Measurements from ENCODE around the gene TMEM9B. TPM values are rescaled to one million over a fixed set of nuclear protein-coding genes. Genes with fewer than 3 reads are reported as not detected.
"Not testable (repeated sequence)": the region's sequence is repeated elsewhere in the genome, so short reads cannot be mapped to it uniquely, and the experiment has no call there.

Gene TMEM9B
- total and polyA plus RNA-seq, 2 donors: 29.7 to 57.5 TPM

DNA sequence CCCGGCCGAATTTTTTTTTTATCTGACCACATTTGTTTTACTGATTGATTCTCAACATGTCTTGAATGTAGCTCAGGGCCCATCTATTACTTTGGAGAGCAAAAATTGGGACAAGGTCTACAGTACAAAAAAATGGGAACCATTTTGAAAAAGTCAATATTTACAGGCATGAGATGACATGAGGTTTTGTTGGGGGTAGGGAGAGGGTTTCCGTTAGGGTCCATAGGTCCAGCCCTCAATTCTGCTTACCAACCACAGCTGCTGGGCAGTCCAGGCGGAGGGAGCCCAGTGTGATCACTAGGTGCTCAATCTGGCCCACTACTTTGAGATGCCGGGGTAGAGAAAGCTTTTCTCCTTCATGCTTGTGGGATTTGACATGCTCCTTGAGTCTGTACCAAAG is 21.2 kb upstream of the TMEM9B start:
- no peak overlapping the region for H3K27ac ChIP-seq (ENCODE audit: low read depth in 1 of 2, low read length in 1 of 2)
- no peaks in the 10 kb centered on the region for H3K27me3 ChIP-seq (ENCODE audit: control insufficient read depth in 2 of 2, insufficient read depth in 1 of 2, low read length in 1 of 2)
- no peak for DNase-seq (ENCODE audit: low read depth in 6 of 9, low spot score in 9 of 9)
- no peaks in the 10 kb centered on the region for H3K9me3 ChIP-seq (ENCODE audit: control insufficient read depth in 2 of 2, insufficient read depth in 1 of 2, low read length in 1 of 2)
- H3K36me3 ChIP-seq (ENCODE audit: control insufficient read depth in 2 of 2, insufficient read depth in 2 of 2, low read length in 1 of 2): no peaks in the 10 kb centered on the region
- WGBS: 96% methylated on average over 5 of the region's 5 CpGs
- H3K4me1 ChIP-seq (ENCODE audit: control insufficient read depth in 2 of 2, insufficient read depth in 2 of 2, low read length in 2 of 2): no peaks in the 10 kb centered on the region
- no peak overlapping the region for H3K4me3 ChIP-seq (ENCODE audit: low read length in 2 of 2)

GRCh38 chr11:8983552-8983951 is 19.3 kb upstream of the TMEM9B start:
- no peaks in the 10 kb centered on the region for H3K4me1 ChIP-seq (ENCODE audit: control insufficient read depth in 2 of 2, insufficient read depth in 2 of 2, low read length in 2 of 2)
- H3K27me3 ChIP-seq (ENCODE audit: control insufficient read depth in 2 of 2, insufficient read depth in 1 of 2, low read length in 1 of 2): no peaks in the 10 kb centered on the region
- H3K9me3 ChIP-seq (ENCODE audit: control insufficient read depth in 2 of 2, insufficient read depth in 1 of 2, low read length in 1 of 2): no peaks in the 10 kb centered on the region
- DNase-seq (ENCODE audit: low read depth in 6 of 9, low spot score in 9 of 9): no peak
- WGBS: 95% methylated on average over 2 of the region's 2 CpGs
- no peaks in the 10 kb centered on the region for H3K36me3 ChIP-seq (ENCODE audit: control insufficient read depth in 2 of 2, insufficient read depth in 2 of 2, low read length in 1 of 2)
- no peak overlapping the region for H3K4me3 ChIP-seq (ENCODE audit: low read length in 2 of 2)
- no peak overlapping the region for H3K27ac ChIP-seq (ENCODE audit: low read depth in 1 of 2, low read length in 1 of 2)

- 95% methylated on average over 3 of the region's 3 CpGs for WGBS
- no peaks in the 10 kb centered on the region for H3K9me3 ChIP-seq (ENCODE audit: control insufficient read depth in 2 of 2, insufficient read depth in 1 of 2, low read length in 1 of 2)
- H3K4me1 ChIP-seq (ENCODE audit: control insufficient read depth in 2 of 2, insufficient read depth in 2 of 2, low read length in 2 of 2): no peaks in the 10 kb centered on the region
Observed at GRCh38 chr11:8980485-8980884, 16.2 kb upstream of the TMEM9B start.

DNA sequence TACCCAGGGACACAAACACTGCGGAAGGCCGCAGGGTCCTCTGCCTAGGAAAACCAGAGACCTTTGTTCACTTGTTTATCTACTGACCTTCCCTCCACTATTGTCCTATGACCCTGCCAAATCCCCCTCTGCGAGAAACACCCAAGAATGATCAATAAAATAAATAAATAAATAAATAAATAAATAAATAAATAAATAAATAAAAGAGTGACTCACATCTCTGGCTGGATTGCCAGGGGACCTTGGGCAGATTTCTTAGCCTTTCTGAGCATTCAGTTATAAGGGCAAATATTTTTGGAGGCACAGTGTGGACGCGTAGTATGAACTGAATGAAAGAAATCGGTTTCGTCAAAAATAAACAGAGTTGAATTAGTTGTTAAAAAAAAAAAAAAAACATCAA is 15.1 kb upstream of the TMEM9B start:
- H3K27ac ChIP-seq (ENCODE audit: low read depth in 1 of 2, low read length in 1 of 2); H3K4me3 ChIP-seq (ENCODE audit: low read length in 2 of 2); H3K9me3 ChIP-seq (ENCODE audit: control insufficient read depth in 2 of 2, insufficient read depth in 1 of 2, low read length in 1 of 2); DNase-seq (ENCODE audit: low read depth in 6 of 9, low spot score in 9 of 9); H3K4me1 ChIP-seq (ENCODE audit: control insufficient read depth in 2 of 2, insufficient read depth in 2 of 2, low read length in 2 of 2); H3K27me3 ChIP-seq (ENCODE audit: control insufficient read depth in 2 of 2, insufficient read depth in 1 of 2, low read length in 1 of 2); H3K36me3 ChIP-seq (ENCODE audit: control insufficient read depth in 2 of 2, insufficient read depth in 2 of 2, low read length in 1 of 2): not testable (repeated sequence)
- 99% methylated on average over 5 of the region's 7 CpGs for WGBS

More at GRCh38 chr11:8980485-8980884, 16.2 kb upstream of the TMEM9B start:
- no peak overlapping the region for H3K4me3 ChIP-seq (ENCODE audit: low read length in 2 of 2)
- H3K27ac ChIP-seq (ENCODE audit: low read depth in 1 of 2, low read length in 1 of 2): no peak overlapping the region
- no peaks in the 10 kb centered on the region for H3K36me3 ChIP-seq (ENCODE audit: control insufficient read depth in 2 of 2, insufficient read depth in 2 of 2, low read length in 1 of 2)
- DNase-seq (ENCODE audit: low read depth in 6 of 9, low spot score in 9 of 9): no peak
- H3K27me3 ChIP-seq (ENCODE audit: control insufficient read depth in 2 of 2, insufficient read depth in 1 of 2, low read length in 1 of 2): no peaks in the 10 kb centered on the region

DNA sequence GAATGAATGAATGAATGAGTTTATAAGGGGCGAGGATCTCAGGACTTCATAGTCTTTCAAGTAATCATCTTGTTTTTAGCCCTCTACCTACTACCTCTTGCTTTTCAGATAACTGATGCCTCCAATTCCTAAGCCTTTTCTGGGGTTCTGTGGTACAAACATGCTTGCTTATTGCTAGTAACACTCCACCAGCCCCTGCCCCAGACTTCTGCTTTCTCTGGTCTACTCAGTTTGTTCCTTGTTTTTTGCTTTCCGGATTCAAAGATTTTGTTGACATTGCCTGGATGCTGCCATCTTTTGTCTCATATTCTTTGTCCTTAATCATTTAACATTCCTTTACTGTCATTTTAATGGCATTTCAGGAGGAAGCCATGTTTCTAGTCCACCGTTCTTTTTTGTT is 8.9 kb upstream of the TMEM9B start:
- no peaks in the 10 kb centered on the region for H3K9me3 ChIP-seq (ENCODE audit: control insufficient read depth in 2 of 2, insufficient read depth in 1 of 2, low read length in 1 of 2)
- no peaks in the 10 kb centered on the region for H3K36me3 ChIP-seq (ENCODE audit: control insufficient read depth in 2 of 2, insufficient read depth in 2 of 2, low read length in 1 of 2)
- no peak overlapping the region for H3K4me3 ChIP-seq (ENCODE audit: low read length in 2 of 2)
- 89% methylated on average over 3 of the region's 3 CpGs for WGBS
- no peak overlapping the region for H3K27ac ChIP-seq (ENCODE audit: low read depth in 1 of 2, low read length in 1 of 2)
- no peaks in the 10 kb centered on the region for H3K27me3 ChIP-seq (ENCODE audit: control insufficient read depth in 2 of 2, insufficient read depth in 1 of 2, low read length in 1 of 2)
- no peak for DNase-seq (ENCODE audit: low read depth in 6 of 9, low spot score in 9 of 9)
- no peaks in the 10 kb centered on the region for H3K4me1 ChIP-seq (ENCODE audit: control insufficient read depth in 2 of 2, insufficient read depth in 2 of 2, low read length in 2 of 2)

DNA sequence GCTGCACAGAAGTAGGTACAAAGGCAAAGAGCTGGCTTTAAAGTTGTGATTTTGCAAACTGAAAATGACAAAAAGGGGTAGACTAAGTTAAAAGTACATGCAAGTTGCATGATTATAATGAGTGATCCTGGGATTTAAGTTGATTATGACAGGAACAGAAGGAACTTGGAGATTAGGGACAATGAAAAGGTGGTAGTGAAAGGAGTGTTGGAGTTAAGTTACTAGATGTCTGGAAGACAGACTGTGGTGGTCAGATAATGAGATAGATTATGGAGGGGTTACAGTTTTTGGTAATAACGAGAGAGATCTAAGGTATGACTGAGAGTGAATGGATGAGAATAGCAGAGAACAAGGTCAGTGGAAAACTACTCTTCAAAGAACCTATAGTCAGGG is 7.7 kb upstream of the TMEM9B start:
- no peak overlapping the region for H3K4me3 ChIP-seq (ENCODE audit: low read length in 2 of 2)
- H3K27me3 ChIP-seq (ENCODE audit: control insufficient read depth in 2 of 2, insufficient read depth in 1 of 2, low read length in 1 of 2): no peaks in the 10 kb centered on the region
- H3K9me3 ChIP-seq (ENCODE audit: control insufficient read depth in 2 of 2, insufficient read depth in 1 of 2, low read length in 1 of 2): no peaks in the 10 kb centered on the region
- no peaks in the 10 kb centered on the region for H3K36me3 ChIP-seq (ENCODE audit: control insufficient read depth in 2 of 2, insufficient read depth in 2 of 2, low read length in 1 of 2)
- H3K27ac ChIP-seq (ENCODE audit: low read depth in 1 of 2, low read length in 1 of 2): no peak overlapping the region
- no peak for DNase-seq (ENCODE audit: low read depth in 6 of 9, low spot score in 9 of 9)
- H3K4me1 ChIP-seq (ENCODE audit: control insufficient read depth in 2 of 2, insufficient read depth in 2 of 2, low read length in 2 of 2): no peaks in the 10 kb centered on the region
- WGBS: 98% methylated on average over 1 of the region's 1 CpG

GRCh38 chr11:8971196-8971923 is 7.1 kb upstream of the TMEM9B start:
- Histone ChIP-seq H3K27ac (ENCODE audit: low read depth in 1 of 2, low read length in 1 of 2) (no peak overlapping the region), H3K36me3 (ENCODE audit: control insufficient read depth in 2 of 2, insufficient read depth in 2 of 2, low read length in 1 of 2) (no peaks in the 10 kb centered on the region), H3K9me3 (ENCODE audit: control insufficient read depth in 2 of 2, insufficient read depth in 1 of 2, low read length in 1 of 2) (no peaks in the 10 kb centered on the region), H3K4me3 (ENCODE audit: low read length in 2 of 2) (no peak overlapping the region), H3K27me3 (ENCODE audit: control insufficient read depth in 2 of 2, insufficient read depth in 1 of 2, low read length in 1 of 2) (no peaks in the 10 kb centered on the region), H3K4me1 (ENCODE audit: control insufficient read depth in 2 of 2, insufficient read depth in 2 of 2, low read length in 2 of 2) (no peaks in the 10 kb centered on the region)
- 97% methylated on average over 2 of the region's 2 CpGs for WGBS
- no peak for DNase-seq (ENCODE audit: low read depth in 6 of 9, low spot score in 9 of 9)

- no peaks in the 10 kb centered on the region for H3K27me3 ChIP-seq (ENCODE audit: control insufficient read depth in 2 of 2, insufficient read depth in 1 of 2, low read length in 1 of 2)
- peaks cover 16% of the 10 kb centered on the region in 2 donors for H3K4me1 ChIP-seq (ENCODE audit: control insufficient read depth in 2 of 2, insufficient read depth in 2 of 2, low read length in 2 of 2)
- WGBS: 97% methylated on average over 8 of the region's 8 CpGs
- H3K27ac ChIP-seq (ENCODE audit: low read depth in 1 of 2, low read length in 1 of 2): no peak overlapping the region
- peak in 1 of 9 donors; percentile 9 for DNase-seq (ENCODE audit: low read depth in 6 of 9, low spot score in 9 of 9)
- no peaks in the 10 kb centered on the region for H3K9me3 ChIP-seq (ENCODE audit: control insufficient read depth in 2 of 2, insufficient read depth in 1 of 2, low read length in 1 of 2)
- no peaks in the 10 kb centered on the region for H3K36me3 ChIP-seq (ENCODE audit: control insufficient read depth in 2 of 2, insufficient read depth in 2 of 2, low read length in 1 of 2)
- H3K4me3 ChIP-seq (ENCODE audit: low read length in 2 of 2): no peak overlapping the region
Observed at GRCh38 chr11:8967184-8967583, 2.9 kb upstream of the TMEM9B start.

- 3% methylated on average over 39 of the region's 39 CpGs for WGBS
- DNase-seq (ENCODE audit: low read depth in 6 of 9, low spot score in 9 of 9): peak in 7 of 9 donors; percentile 7 to 90 (median 73)
- Histone ChIP-seq H3K27me3 (ENCODE audit: control insufficient read depth in 2 of 2, insufficient read depth in 1 of 2, low read length in 1 of 2) (no peaks in the 10 kb centered on the region), H3K4me3 (ENCODE audit: low read length in 2 of 2) (peak overlapping the region; percentile 77 to 93), H3K9me3 (ENCODE audit: control insufficient read depth in 2 of 2, insufficient read depth in 1 of 2, low read length in 1 of 2) (no peaks in the 10 kb centered on the region), H3K4me1 (ENCODE audit: control insufficient read depth in 2 of 2, insufficient read depth in 2 of 2, low read length in 2 of 2) (peaks cover 16% of the 10 kb centered on the region in 2 donors), H3K27ac (ENCODE audit: low read depth in 1 of 2, low read length in 1 of 2) (peak overlapping the region; percentile 89 to 97), H3K36me3 (ENCODE audit: control insufficient read depth in 2 of 2, insufficient read depth in 2 of 2, low read length in 1 of 2) (no peaks in the 10 kb centered on the region)
Observed at GRCh38 chr11:8963569-8964323, 496 bp downstream of the TMEM9B start.

All from thymus (tissue), 11 donors.